LHCN-M2 (cell line): Measurements from ENCODE around the gene TMEM222. TPM values are rescaled to one million over a fixed set of nuclear protein-coding genes. Genes with fewer than 3 reads are reported as not detected.

ENCODE experiments used
- DNase-seq: peaks from one replicate; pipeline ENCODE4 v3.0.0-alpha.2; 2012; ENCODE audit warnings: low read depth
- total RNA-seq: library from RNA; depleted of rRNA; stranded (reverse); fragments of >200 nt; gene quantifications from 2 replicates; pipeline ENCODE4 v1.2.3, GENCODE V29; 2014

The TMEM222 gene
- total RNA-seq, 1 experiment from 2014 or later = 52.2 TPM

GRCh38 chr1:27342391-27342777 is 20.4 kb downstream of the TMEM222 start:
- DNase-seq = no peak

GRCh38 chr1:27342778-27343638 is 21.0 kb downstream of the TMEM222 start:
- DNase-seq = no peak

- no peak for DNase-seq
These were observed 21.7 kb downstream of the TMEM222 start for GRCh38 chr1:27343639-27344025.

- DNase-seq = no peak
These were observed 23.3 kb downstream of the TMEM222 start for GRCh38 chr1:27345272-27345671.

GRCh38 chr1:27346357-27346756 is 24.4 kb downstream of the TMEM222 start:
- no peak for DNase-seq

- no peak for DNase-seq
These were observed 25.1 kb downstream of the TMEM222 start for GRCh38 chr1:27346991-27347624.

- DNase-seq = no peak
These were observed 27.2 kb downstream of the TMEM222 start for GRCh38 chr1:27348861-27349783.

- peak; percentile 42 for DNase-seq
These were observed 28.1 kb downstream of the TMEM222 start for GRCh38 chr1:27349784-27350662.

GRCh38 chr1:27350663-27351540 is 28.9 kb downstream of the TMEM222 start:
- no peak for DNase-seq

GRCh38 chr1:27351541-27352107 is 29.7 kb downstream of the TMEM222 start:
- DNase-seq = no peak

- no peak for DNase-seq
These were observed 31.2 kb downstream of the TMEM222 start for GRCh38 chr1:27353166-27353565.

- DNase-seq = no peak
These were observed 31.7 kb downstream of the TMEM222 start for GRCh38 chr1:27353629-27354028.

- DNase-seq = no peak
These were observed 33.7 kb downstream of the TMEM222 start for GRCh38 chr1:27355683-27356082.

- no peak for DNase-seq
These were observed 34.3 kb downstream of the TMEM222 start for GRCh38 chr1:27356277-27356618.

GRCh38 chr1:27356619-27357280 is 34.8 kb downstream of the TMEM222 start:
- DNase-seq = no peak

- DNase-seq = no peak
These were observed 35.5 kb downstream of the TMEM222 start for GRCh38 chr1:27357281-27358037.

- no peak for DNase-seq
These were observed 36.3 kb downstream of the TMEM222 start for GRCh38 chr1:27358038-27358927.
